GM19099 (cell line): ENCODE data around the gene ACTL6A.

Experiments
- POLR2A ChIP-seq: IDR thresholded peaks from 3 replicates; pipeline ENCODE4 v1.6.1; 2011; ENCODE audit warnings: low read depth; ENCODE audit not compliant: insufficient read length; ENCODE audit errors: extremely low read depth

ACTL6A gene

GRCh38 chr3:179615458-179616173 is 52.9 kb downstream of the ACTL6A start:
- no peak for TF ChIP-seq POLR2A

GRCh38 chr3:179622023-179622422 is 59.3 kb downstream of the ACTL6A start:
- TF ChIP-seq POLR2A = no peak

GRCh38 chr3:179624451-179624850 is 61.7 kb downstream of the ACTL6A start:
- TF ChIP-seq POLR2A = no peak

GRCh38 chr3:179630753-179631451 is 68.2 kb downstream of the ACTL6A start:
- TF ChIP-seq POLR2A = no peak
